Keratinocyte (primary cell): ENCODE measurements around the gene TMEM237.

ENCODE experiments used
- EZH2 ChIP-seq: IDR thresholded peaks from one replicate; pipeline ENCODE4 v1.6.1; 2012; ENCODE audit warnings: inconsistent platforms, mild to moderate bottlenecking, low read length, moderate library complexity
- TF ChIP-seq, protein P1 (sequence below), 3 experiments: IDR thresholded peaks in 1 of 3; conservative IDR thresholded peaks in 1 of 3; optimal IDR thresholded peaks in 1 of 3; 2 replicates in 2 of 3; 3 replicates in 1 of 3; pipeline versions ENCODE3 to v1.5.1; 2011; ENCODE audit warnings: low read length in 3 of 3, mild to moderate bottlenecking in 3 of 3, moderate library complexity in 2 of 3, control low read depth in 1 of 3, inconsistent platforms in 1 of 3; ENCODE audit not compliant: insufficient read depth in 2 of 3; ENCODE audit errors: extremely low read depth in 1 of 3

DNA sequence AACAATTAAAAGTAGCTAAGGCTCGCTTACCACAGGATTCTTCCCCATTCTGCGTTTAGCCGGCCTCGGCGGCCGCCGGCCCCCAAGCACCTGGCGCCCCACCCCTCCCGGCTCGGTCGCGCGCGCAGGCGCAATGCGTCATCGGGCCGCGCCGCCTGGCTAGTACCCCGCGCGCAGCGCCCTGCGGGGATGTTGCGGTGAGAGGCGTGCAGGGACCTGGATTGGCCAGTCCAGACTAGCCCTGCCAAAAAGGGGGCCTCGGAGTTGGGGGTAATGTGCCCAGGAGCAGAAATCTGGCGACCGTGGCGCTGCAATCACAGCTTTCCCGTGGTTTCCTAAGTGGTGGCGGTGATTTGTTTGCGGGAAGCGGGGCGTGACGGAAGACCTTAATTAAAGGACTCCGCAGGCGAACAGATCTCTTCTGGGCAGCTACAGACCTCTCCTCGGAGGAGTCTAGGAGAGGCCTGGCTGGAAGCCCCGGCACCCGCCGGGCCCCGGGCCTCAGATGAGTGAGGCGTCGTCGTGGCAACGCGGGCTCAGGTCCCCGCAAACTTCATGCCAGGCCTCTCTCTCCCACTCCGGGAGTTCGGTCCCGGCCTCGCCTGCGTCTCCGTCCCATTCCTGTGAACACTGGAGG, 606 bp downstream of the TMEM237 start:
- TF ChIP-seq, protein P1, sequence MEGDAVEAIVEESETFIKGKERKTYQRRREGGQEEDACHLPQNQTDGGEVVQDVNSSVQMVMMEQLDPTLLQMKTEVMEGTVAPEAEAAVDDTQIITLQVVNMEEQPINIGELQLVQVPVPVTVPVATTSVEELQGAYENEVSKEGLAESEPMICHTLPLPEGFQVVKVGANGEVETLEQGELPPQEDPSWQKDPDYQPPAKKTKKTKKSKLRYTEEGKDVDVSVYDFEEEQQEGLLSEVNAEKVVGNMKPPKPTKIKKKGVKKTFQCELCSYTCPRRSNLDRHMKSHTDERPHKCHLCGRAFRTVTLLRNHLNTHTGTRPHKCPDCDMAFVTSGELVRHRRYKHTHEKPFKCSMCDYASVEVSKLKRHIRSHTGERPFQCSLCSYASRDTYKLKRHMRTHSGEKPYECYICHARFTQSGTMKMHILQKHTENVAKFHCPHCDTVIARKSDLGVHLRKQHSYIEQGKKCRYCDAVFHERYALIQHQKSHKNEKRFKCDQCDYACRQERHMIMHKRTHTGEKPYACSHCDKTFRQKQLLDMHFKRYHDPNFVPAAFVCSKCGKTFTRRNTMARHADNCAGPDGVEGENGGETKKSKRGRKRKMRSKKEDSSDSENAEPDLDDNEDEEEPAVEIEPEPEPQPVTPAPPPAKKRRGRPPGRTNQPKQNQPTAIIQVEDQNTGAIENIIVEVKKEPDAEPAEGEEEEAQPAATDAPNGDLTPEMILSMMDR (optimal IDR thresholded peaks at IDR 0.05 in 1 of 3, IDR thresholded peaks at IDR 0.05 in 1 of 3, conservative IDR thresholded peaks at IDR 0.05 in 1 of 3; ENCODE audit: extremely low read depth in 1 of 3, insufficient read depth in 2 of 3, low read length in 3 of 3) = no peak
- no peak for TF ChIP-seq EZH2
